Thoracic aorta (tissue), 2 donors: ENCODE data around the gene WNT2. TPM values are rescaled to one million over a fixed set of nuclear protein-coding genes. Genes with fewer than 3 reads are reported as not detected.
"Not testable (repeated sequence)": the region's sequence is repeated elsewhere in the genome, so short reads cannot be mapped to it uniquely, and the experiment has no call there.

Experiments
- ATAC-seq: fragments of 150-250 bp; one replicate; pipeline ENCODE4 v1.8.0; 2017; ENCODE audit warnings: low read depth; ENCODE audit not compliant: insufficient number of reproducible peaks, low FRiP score
- DNase-seq: peaks from one replicate; pipeline ENCODE4 v3.0.0-alpha.2; 2020; ENCODE audit warnings: low spot score
- H3K27ac ChIP-seq, 2 donors: fragments of 200-600 bp; sonication (generic); 1 replicate in 1 of 2; 2 replicates in 1 of 2; pipeline ENCODE4 v1.5.1; 2016; ENCODE audit warnings: mild to moderate bottlenecking in 2 of 2, moderate library complexity in 2 of 2
- H3K27me3 ChIP-seq: fragments of 200-600 bp; sonication (generic); replicated peaks from 2 replicates; pipeline ENCODE4 v1.6.0; 2016; ENCODE audit warnings: mild to moderate bottlenecking; ENCODE audit not compliant: insufficient read depth
- H3K36me3 ChIP-seq: fragments of 200-600 bp; sonication (generic); one replicate; pipeline ENCODE4 v1.5.1; 2016
- H3K4me1 ChIP-seq, 2 donors: fragments of 200-600 bp; sonication (generic); 1 replicate in 1 of 2; 2 replicates in 1 of 2; pipeline versions ENCODE4 v1.5.1 to v1.6.0; 2016; ENCODE audit warnings: low read depth in 2 of 2, mild to moderate bottlenecking in 1 of 2; ENCODE audit not compliant: control insufficient read depth in 1 of 2
- H3K4me3 ChIP-seq: fragments of 200-600 bp; sonication (generic); 2 replicates; pipeline ENCODE4 v1.5.1; 2016; ENCODE audit warnings: mild to moderate bottlenecking
- H3K9me3 ChIP-seq: fragments of 200-600 bp; sonication (generic); 2 replicates; pipeline ENCODE4 v1.5.1; 2016
- total RNA-seq, 2 donors: library from RNA; depleted of rRNA; stranded (reverse); fragments of >200 nt; gene quantifications; one replicate each; pipeline versions ENCODE4 v1.1.0 to v1.2.3, GENCODE V29; 2016
- TF ChIP-seq, protein P1 (sequence below): fragments of 200-600 bp; sonication (generic); IDR thresholded peaks from one replicate; pipeline ENCODE4 v1.5.1; 2019; ENCODE audit warnings: antibody characterized with exemption

Gene WNT2
- total RNA-seq, 2 donors from 2014 or later = 17.1 TPM; not detected in 1

DNA sequence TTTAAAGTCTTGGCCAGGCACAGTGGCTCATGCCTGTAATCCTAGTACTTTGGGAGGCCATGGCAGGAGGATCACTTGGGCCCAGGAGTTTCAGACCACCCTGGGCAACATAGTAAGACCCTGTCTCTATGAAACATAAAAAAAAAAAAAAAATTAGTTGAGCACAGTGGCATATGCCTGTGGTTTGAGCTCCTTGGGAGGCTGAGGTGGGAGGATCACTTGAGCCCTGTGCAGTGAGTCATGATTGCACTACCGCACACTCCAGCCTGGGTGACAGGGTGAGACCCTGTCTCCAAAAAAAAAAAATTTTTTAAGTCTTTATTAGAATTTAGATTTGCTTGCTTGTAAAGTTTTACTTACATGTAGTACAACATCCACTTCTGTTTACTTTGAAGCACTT is 14.0 kb downstream of the WNT2 start:
- no peaks in the 10 kb centered on the region for H3K27me3 ChIP-seq
- no peaks in the 10 kb centered on the region for H3K9me3 ChIP-seq
- no peaks in the 10 kb centered on the region for H3K4me1 ChIP-seq
- H3K4me3 ChIP-seq = no peak overlapping the region
- DNase-seq = no peak
- no peaks in the 10 kb centered on the region for H3K36me3 ChIP-seq
- TF ChIP-seq, protein P1, sequence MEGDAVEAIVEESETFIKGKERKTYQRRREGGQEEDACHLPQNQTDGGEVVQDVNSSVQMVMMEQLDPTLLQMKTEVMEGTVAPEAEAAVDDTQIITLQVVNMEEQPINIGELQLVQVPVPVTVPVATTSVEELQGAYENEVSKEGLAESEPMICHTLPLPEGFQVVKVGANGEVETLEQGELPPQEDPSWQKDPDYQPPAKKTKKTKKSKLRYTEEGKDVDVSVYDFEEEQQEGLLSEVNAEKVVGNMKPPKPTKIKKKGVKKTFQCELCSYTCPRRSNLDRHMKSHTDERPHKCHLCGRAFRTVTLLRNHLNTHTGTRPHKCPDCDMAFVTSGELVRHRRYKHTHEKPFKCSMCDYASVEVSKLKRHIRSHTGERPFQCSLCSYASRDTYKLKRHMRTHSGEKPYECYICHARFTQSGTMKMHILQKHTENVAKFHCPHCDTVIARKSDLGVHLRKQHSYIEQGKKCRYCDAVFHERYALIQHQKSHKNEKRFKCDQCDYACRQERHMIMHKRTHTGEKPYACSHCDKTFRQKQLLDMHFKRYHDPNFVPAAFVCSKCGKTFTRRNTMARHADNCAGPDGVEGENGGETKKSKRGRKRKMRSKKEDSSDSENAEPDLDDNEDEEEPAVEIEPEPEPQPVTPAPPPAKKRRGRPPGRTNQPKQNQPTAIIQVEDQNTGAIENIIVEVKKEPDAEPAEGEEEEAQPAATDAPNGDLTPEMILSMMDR = no peak
- no peak overlapping the region for H3K27ac ChIP-seq
- no peak for ATAC-seq

DNA sequence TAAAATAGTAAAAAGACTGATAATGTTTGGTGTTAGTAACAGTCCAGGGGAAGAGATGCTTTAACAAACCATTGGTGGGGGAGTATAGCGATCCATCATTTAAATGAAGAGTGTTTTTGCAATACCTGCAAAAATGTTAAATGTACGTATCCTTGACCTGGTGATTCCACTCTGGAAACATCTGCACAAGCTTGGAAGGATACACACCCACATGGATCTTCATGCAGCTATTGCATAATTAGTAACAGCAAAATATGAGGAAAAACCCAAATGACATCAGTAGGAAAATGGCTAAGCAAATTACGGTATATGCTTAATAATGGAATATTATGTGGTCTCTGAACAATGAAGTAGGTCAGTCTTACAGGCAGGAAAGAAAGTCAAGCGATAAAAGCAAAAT is 20.5 kb downstream of the WNT2 start:
- Histone ChIP-seq H3K27me3 (no peaks in the 10 kb centered on the region), H3K9me3 (no peaks in the 10 kb centered on the region), H3K27ac (no peak overlapping the region), H3K4me3 (no peak overlapping the region), H3K36me3 (no peaks in the 10 kb centered on the region), H3K4me1 (no peaks in the 10 kb centered on the region)
- ATAC-seq (no peak), DNase-seq (no peak)
- TF ChIP-seq, protein P1 = no peak

DNA sequence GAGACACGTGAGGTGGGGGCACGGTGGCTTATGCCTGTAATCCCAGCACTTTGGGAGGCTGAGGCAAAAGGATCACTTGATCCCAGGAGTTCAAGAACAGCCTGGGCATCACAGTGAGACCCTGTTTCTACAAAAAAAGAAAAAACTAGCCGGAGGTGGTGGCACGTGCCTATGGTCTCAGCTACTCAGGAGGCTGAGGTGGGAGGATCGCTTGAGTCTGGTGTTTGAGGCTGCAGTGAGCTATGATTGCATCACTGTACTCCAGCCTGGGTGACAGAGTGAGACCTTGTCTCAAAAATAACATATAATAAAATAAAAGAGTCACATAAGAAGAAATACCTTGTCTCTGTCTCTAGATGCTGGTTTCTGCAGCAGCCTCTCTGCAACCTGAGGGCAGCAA is 22.4 kb downstream of the WNT2 start:
- not testable (repeated sequence) for DNase-seq, H3K9me3 ChIP-seq, H3K4me1 ChIP-seq, H3K36me3 ChIP-seq, H3K4me3 ChIP-seq, ATAC-seq, H3K27me3 ChIP-seq, H3K27ac ChIP-seq

DNA sequence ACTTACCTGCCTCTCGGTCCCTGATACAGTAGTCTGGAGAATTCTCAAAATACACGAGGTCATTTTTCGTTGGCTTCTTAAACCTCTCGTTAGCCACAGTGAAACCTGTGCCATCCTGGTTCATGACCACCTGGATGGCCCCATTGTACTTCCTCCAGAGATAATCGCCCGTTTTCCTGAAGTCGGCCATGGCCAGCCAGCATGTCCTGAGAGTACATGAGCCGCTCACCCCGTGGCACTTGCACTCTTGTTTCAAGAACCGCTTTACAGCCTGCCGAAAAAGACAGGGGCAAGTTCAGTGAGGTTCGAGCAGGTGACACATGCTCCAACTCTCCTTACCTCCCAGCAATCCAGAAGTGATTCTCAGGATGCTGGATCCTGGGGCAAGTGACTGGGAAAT is 25.3 kb downstream of the WNT2 start:
- Histone ChIP-seq H3K4me1 (no peaks in the 10 kb centered on the region), H3K27me3 (no peaks in the 10 kb centered on the region), H3K4me3 (no peak overlapping the region), H3K36me3 (no peaks in the 10 kb centered on the region), H3K27ac (no peak overlapping the region), H3K9me3 (no peaks in the 10 kb centered on the region)
- no peak for ATAC-seq
- TF ChIP-seq, protein P1 = no peak
- DNase-seq = no peak

DNA sequence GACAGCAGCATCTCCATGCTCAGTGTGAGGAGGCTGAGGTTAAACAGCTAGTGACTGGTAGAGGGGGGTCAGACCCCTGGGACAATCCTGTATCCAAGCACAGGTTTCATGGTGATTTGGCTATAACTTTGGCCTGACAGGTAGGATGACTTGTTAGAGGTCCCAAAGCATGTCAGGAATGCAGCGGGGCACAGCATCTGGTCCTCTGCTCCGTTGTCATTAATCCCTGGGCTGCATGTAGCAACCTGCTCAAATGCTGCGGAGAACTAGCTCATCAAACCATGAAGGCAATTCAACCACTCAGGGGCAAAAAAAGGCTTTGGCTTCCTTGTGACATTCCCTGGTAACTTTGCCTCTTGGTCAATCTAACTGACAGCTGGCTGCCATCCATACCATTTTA is 26.8 kb downstream of the WNT2 start:
- Histone ChIP-seq H3K27me3 (no peaks in the 10 kb centered on the region), H3K4me3 (no peak overlapping the region), H3K9me3 (no peaks in the 10 kb centered on the region), H3K27ac (no peak overlapping the region), H3K4me1 (no peaks in the 10 kb centered on the region), H3K36me3 (no peaks in the 10 kb centered on the region)
- ATAC-seq (no peak), DNase-seq (no peak)
- TF ChIP-seq, protein P1 = no peak

DNA sequence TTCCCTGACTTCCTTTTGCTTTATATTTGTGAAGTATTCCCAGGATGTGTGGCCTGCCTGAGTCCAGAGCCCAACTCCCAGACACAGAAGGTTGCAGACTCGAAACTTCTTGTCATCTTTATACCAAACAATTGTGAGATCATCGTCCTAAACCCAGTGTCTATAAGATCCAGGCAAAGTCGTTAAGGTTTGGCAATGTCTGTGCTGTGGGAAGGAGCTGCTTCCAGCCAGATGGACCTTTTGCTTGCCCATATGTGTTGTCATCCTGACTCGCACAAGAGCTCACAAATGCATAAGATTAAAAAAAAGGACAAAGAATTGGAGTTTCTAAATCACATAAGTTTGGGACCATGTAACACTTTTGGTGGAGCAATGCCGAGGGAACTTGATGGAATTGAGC is 37.0 kb downstream of the WNT2 start:
- H3K27me3 ChIP-seq = no peaks in the 10 kb centered on the region
- H3K36me3 ChIP-seq = no peaks in the 10 kb centered on the region
- no peaks in the 10 kb centered on the region for H3K9me3 ChIP-seq
- DNase-seq = no peak
- TF ChIP-seq, protein P1 = no peak
- no peak overlapping the region for H3K27ac ChIP-seq
- no peak overlapping the region for H3K4me3 ChIP-seq
- no peak for ATAC-seq
- H3K4me1 ChIP-seq = peaks cover 0 to 10% of the 10 kb centered on the region in 2 donors
